Measurements from ENCODE around the gene PRSS27. TPM values are rescaled to one million over a fixed set of nuclear protein-coding genes. Genes with fewer than 3 reads are reported as not detected.

Gene PRSS27
- total RNA-seq, 4 donors from 2014 or later, result 0.67 to 10.3 (median 2.4) TPM

DNA sequence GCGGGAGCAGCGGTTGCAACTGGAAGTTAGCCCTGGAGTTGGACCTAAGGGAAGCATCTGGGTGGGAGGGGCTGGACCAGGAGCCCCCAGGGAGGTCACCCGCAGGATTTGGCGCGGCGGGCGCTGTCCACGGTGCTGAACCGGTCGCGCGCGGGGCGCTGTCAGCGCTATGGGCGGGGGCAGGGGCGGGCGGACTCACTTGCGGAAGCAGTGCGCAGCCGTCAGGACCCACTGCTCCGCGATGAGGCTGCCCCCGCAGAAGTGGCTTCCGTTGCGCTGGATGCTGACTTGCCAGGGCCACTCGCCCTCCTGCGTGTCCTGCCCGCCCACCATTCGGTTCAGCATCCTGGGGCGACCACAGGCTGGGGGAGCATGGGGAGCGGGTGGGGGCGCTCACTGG is 4.5 kb downstream of the PRSS27 start:
- no peaks in the 10 kb centered on the region for H3K36me3 ChIP-seq
- TF ChIP-seq, protein P1, sequence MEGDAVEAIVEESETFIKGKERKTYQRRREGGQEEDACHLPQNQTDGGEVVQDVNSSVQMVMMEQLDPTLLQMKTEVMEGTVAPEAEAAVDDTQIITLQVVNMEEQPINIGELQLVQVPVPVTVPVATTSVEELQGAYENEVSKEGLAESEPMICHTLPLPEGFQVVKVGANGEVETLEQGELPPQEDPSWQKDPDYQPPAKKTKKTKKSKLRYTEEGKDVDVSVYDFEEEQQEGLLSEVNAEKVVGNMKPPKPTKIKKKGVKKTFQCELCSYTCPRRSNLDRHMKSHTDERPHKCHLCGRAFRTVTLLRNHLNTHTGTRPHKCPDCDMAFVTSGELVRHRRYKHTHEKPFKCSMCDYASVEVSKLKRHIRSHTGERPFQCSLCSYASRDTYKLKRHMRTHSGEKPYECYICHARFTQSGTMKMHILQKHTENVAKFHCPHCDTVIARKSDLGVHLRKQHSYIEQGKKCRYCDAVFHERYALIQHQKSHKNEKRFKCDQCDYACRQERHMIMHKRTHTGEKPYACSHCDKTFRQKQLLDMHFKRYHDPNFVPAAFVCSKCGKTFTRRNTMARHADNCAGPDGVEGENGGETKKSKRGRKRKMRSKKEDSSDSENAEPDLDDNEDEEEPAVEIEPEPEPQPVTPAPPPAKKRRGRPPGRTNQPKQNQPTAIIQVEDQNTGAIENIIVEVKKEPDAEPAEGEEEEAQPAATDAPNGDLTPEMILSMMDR (IDR thresholded peaks at IDR 0.05), result no peak
- peak; percentile 63 for ATAC-seq
- peaks cover 0 to 23% (median 0%) of the 10 kb centered on the region in 3 donors for H3K4me1 ChIP-seq
- H3K27ac ChIP-seq, result no peak overlapping the region
- 0% methylated on average over 4 of the region's 33 CpGs; no CpG with 5 or more reads in 1 of the 2 donors for WGBS, 2 donors (ENCODE audit: low coverage in 1 of 2)
- peak overlapping the region in 1 of 2 donors; percentile 6 for H3K4me3 ChIP-seq
- no peaks in the 10 kb centered on the region for H3K9me3 ChIP-seq
- H3K27me3 ChIP-seq, result peaks cover 21% of the 10 kb centered on the region

DNA sequence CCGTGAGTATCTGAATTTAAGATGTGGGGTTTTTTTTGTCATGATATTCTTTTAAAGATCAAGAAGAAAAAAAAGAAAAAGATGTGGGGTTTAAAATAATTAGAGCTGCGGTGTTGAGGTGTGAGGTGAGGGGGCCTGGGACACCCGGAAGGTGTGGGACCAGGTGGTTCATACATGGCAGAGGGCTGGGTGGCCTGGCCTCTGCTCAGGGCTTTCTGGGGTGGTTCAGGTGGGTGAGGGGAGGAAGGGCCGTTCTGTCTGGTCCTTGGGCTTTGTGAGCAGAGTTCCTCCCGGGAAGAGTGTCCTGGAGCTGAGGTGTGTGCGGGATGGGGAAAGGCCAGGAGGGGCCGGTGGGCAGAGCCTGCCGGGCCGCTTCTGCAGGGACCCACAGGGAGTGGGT is 5.0 kb downstream of the PRSS27 start:
- TF ChIP-seq POLR2A (IDR thresholded peaks at IDR 0.05) (no peak), POLR2AphosphoS5 (IDR thresholded peaks at IDR 0.05) (no peak), EP300 (IDR thresholded peaks at IDR 0.05) (no peak)
- TF ChIP-seq, protein P1 (IDR thresholded peaks at IDR 0.05), result no peak
- ATAC-seq, result no peak
- H3K27ac ChIP-seq, result no peak overlapping the region
- no peak overlapping the region for H3K4me3 ChIP-seq
- peaks cover 0 to 18% (median 0%) of the 10 kb centered on the region in 3 donors for H3K4me1 ChIP-seq
- 18 to 33% methylated on average over 2 to 4 of the region's 9 CpGs for WGBS, 2 donors (ENCODE audit: low coverage in 1 of 2)
- H3K27me3 ChIP-seq, result peaks cover 21% of the 10 kb centered on the region
- H3K36me3 ChIP-seq, result peaks cover 0 to 2% of the 10 kb centered on the region in 2 donors
- H3K9me3 ChIP-seq, result no peaks in the 10 kb centered on the region

DNA sequence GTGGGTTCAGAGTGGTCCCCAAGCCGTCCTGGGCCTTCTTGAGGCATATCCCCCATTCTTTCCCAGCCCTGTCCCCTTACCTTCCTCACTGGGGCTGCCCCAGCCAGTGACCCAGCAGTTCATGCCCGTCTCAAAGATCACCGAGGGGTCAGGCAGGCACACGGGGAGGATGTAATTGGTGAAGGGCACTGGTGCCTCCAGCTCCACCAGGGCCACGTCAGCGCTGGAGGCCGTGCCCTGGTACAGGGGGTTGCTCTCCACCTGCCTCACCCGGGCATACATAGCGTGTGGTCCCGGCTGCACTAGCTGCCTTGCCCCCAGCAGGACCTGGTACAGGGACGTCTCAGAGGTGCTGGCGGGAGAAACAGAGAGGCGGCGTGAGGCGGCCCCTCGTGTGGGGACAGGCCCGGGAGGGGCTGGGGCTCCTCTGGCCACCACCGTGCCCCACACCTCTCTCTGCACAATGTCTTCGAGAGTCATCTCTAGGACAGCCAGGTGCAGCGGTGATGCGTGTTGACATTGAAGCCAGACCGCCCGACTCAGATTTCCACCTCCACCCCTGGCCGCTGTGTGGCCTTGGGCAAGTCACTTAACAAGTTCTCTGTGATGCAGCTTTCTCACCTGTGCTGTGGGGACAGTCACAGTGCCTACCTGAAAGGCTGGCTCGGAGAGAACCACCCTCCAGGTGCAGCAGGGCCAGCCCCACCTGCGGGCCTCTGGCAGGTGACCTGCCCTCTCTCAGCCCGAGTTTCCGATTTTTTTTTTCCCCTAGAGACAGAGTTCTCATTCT is 5.8 kb downstream of the PRSS27 start:
- TF ChIP-seq POLR2A (IDR thresholded peaks at IDR 0.05) (no peak), POLR2AphosphoS5 (IDR thresholded peaks at IDR 0.05) (no peak), EP300 (IDR thresholded peaks at IDR 0.05) (no peak)
- TF ChIP-seq, protein P1 (IDR thresholded peaks at IDR 0.05), result no peak
- no peaks in the 10 kb centered on the region for H3K9me3 ChIP-seq
- H3K27ac ChIP-seq, result no peak overlapping the region
- no peak for ATAC-seq
- peaks cover 0 to 9% (median 0%) of the 10 kb centered on the region in 3 donors for H3K4me1 ChIP-seq
- peaks cover 21% of the 10 kb centered on the region for H3K27me3 ChIP-seq
- H3K36me3 ChIP-seq, result peaks cover 0 to 11% of the 10 kb centered on the region in 2 donors
- H3K4me3 ChIP-seq, result no peak overlapping the region
- 61% methylated on average over 2 of the region's 28 CpGs; no CpG with 5 or more reads in 1 of the 2 donors for WGBS, 2 donors (ENCODE audit: low coverage in 1 of 2)

DNA sequence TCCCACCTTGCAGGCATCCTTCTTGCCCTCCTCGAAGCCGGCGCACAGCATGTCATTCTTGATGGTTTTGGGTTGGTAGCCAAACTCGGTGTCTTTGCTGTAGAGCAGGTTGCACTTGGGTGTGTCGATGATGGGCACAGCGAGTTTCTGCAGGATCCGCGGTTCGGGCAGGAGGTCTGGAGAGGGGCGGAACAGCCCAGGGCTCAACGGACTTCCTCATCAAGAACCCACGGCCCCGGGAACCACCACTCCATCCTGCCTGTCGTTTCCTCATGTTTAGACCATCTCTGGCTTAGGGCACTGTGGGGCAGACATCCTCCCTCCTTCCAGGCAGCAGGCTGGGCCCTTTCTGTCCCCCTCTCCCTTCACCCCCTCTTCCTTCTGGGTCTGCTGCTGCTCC is 6.5 kb downstream of the PRSS27 start:
- ATAC-seq, result no peak
- Histone ChIP-seq H3K4me3 (no peak overlapping the region), H3K4me1 (peaks cover 0 to 7% (median 0%) of the 10 kb centered on the region in 3 donors), H3K36me3 (peaks cover 0 to 18% of the 10 kb centered on the region in 2 donors), H3K9me3 (no peaks in the 10 kb centered on the region), H3K27ac (no peak overlapping the region), H3K27me3 (peaks cover 21% of the 10 kb centered on the region)
- TF ChIP-seq, protein P1 (IDR thresholded peaks at IDR 0.05), result no peak
- TF ChIP-seq POLR2AphosphoS5 (IDR thresholded peaks at IDR 0.05), result no peak
- no peak for TF ChIP-seq POLR2A (IDR thresholded peaks at IDR 0.05)
- no peak for TF ChIP-seq EP300 (IDR thresholded peaks at IDR 0.05)
- WGBS, 2 donors (ENCODE audit: low coverage in 1 of 2), result 67% methylated on average over 4 of the region's 14 CpGs; no CpG with 5 or more reads in 1 of the 2 donors

DNA sequence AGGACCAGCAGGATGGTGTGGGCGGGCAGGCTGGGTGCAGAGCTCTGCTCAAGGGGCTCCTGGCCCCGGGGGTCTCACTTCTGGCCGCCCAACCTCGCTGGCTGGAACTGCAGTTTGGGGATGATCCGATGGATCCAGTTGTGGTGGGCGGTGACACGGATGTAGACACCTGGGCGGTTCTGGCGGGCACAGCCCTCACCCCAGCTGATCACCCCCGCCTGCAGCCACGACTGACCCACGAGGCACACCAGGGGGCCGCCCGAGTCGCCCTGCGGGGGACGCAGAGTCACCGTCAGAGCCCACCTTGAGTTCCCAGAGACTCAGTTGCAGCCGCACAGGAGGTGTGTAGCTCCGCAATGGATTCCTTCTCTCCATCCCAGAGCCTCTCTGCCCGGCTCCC is 7.5 kb downstream of the PRSS27 start:
- H3K9me3 ChIP-seq, result no peaks in the 10 kb centered on the region
- TF ChIP-seq POLR2A (IDR thresholded peaks at IDR 0.05) (no peak), POLR2AphosphoS5 (IDR thresholded peaks at IDR 0.05) (no peak)
- no peak for ATAC-seq
- peaks cover 0 to 28% of the 10 kb centered on the region in 2 donors for H3K36me3 ChIP-seq
- WGBS, 2 donors (ENCODE audit: low coverage in 1 of 2), result 40 to 84% methylated on average over 1 to 5 of the region's 21 CpGs
- peaks cover 21% of the 10 kb centered on the region for H3K27me3 ChIP-seq
- no peak overlapping the region for H3K27ac ChIP-seq
- no peak overlapping the region for H3K4me3 ChIP-seq
- H3K4me1 ChIP-seq, result peaks cover 0 to 7% (median 0%) of the 10 kb centered on the region in 3 donors

All from gastroesophageal sphincter (tissue), 4 donors.